GM23248 (cell line): ENCODE measurements around the gene DSTYK.

ENCODE experiments used
- EZH2 ChIP-seq: fragments of 200-600 bp; sonication (generic); IDR thresholded peaks from 2 replicates; pipeline ENCODE4 v1.6.1; 2018; ENCODE audit warnings: antibody characterized with exemption, mild to moderate bottlenecking; ENCODE audit not compliant: insufficient read depth, poor library complexity, severe bottlenecking
- EZH2phosphoT487 ChIP-seq: fragments of 200-600 bp; sonication (generic); IDR thresholded peaks from 2 replicates; pipeline ENCODE4 v1.6.1; 2018; ENCODE audit warnings: antibody characterized with exemption, moderate library complexity, mild to moderate bottlenecking, low read depth; ENCODE audit not compliant: insufficient read depth

DNA sequence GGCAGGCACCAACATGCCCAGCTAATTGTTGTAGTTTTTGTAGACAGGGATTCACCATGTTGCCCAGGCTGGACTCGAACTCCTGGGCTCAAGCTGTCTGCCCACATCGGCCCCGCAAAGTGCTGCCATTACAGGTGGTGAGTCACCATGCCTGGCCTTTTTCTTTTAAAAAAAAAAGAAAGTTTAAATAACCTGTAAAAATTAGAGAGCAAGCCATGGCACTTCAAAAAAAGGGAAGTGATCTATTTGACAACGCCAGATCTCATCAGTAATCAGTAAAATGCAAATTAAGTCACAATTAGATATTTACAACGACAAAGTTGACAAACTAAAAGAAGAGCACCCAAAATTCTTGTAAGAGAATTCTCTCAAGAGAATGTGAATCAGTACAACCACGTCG, 86.8 kb downstream of the DSTYK start:
- TF ChIP-seq EZH2 (no peak), EZH2phosphoT487 (no peak)
